CD4-positive, alpha-beta T cell treated with Interleukin-15 for 1 hour (primary cell): ENCODE measurements around the gene HOATZ.

Experiments
- DNase-seq: peaks from one replicate; pipeline ENCODE4 v3.0.0-alpha.2; 2020

HOATZ gene

GRCh38 chr11:111550258-111550657 lies 35.7 kb downstream of the HOATZ start:
- DNase-seq, result no peak

- DNase-seq, result no peak
Measured at GRCh38 chr11:111554532-111554931, 40.0 kb downstream of the HOATZ start.

GRCh38 chr11:111555255-111555654 lies 40.7 kb downstream of the HOATZ start:
- no peak for DNase-seq

- no peak for DNase-seq
Measured at GRCh38 chr11:111557425-111558111, 43.0 kb downstream of the HOATZ start.

GRCh38 chr11:111559800-111560464 lies 45.4 kb downstream of the HOATZ start:
- DNase-seq, result no peak

GRCh38 chr11:111560800-111561199 lies 46.2 kb downstream of the HOATZ start:
- no peak for DNase-seq

GRCh38 chr11:111561306-111561705 lies 46.7 kb downstream of the HOATZ start:
- no peak for DNase-seq

GRCh38 chr11:111561791-111562325 lies 47.3 kb downstream of the HOATZ start:
- no peak for DNase-seq

GRCh38 chr11:111562692-111563389 lies 48.3 kb downstream of the HOATZ start:
- no peak for DNase-seq

- DNase-seq, result peak; percentile 33
Measured at GRCh38 chr11:111565114-111565720, 50.6 kb downstream of the HOATZ start.

- DNase-seq, result no peak
Measured at GRCh38 chr11:111566324-111566723, 51.7 kb downstream of the HOATZ start.

- no peak for DNase-seq
Measured at GRCh38 chr11:111569476-111569875, 54.9 kb downstream of the HOATZ start.

GRCh38 chr11:111570796-111571195 lies 56.2 kb downstream of the HOATZ start:
- DNase-seq, result no peak

GRCh38 chr11:111571829-111572501 lies 57.4 kb downstream of the HOATZ start:
- no peak for DNase-seq

- no peak for DNase-seq
Measured at GRCh38 chr11:111572581-111572980, 58.0 kb downstream of the HOATZ start.

GRCh38 chr11:111573821-111574249 lies 59.3 kb downstream of the HOATZ start:
- no peak for DNase-seq

- DNase-seq, result no peak
Measured at GRCh38 chr11:111574373-111575225, 60.0 kb downstream of the HOATZ start.

- no peak for DNase-seq
Measured at GRCh38 chr11:111575740-111576139, 61.2 kb downstream of the HOATZ start.

GRCh38 chr11:111577821-111578220 lies 63.2 kb downstream of the HOATZ start:
- DNase-seq, result no peak

GRCh38 chr11:111581341-111581740 lies 66.8 kb downstream of the HOATZ start:
- DNase-seq, result no peak

- DNase-seq, result no peak
Measured at GRCh38 chr11:111582163-111582562, 67.6 kb downstream of the HOATZ start.

- DNase-seq, result no peak
Measured at GRCh38 chr11:111582881-111583280, 68.3 kb downstream of the HOATZ start.
